Stimulated activated naive CD4-positive, alpha-beta T cell (primary cell): ENCODE measurements around the gene TMEM134.

ENCODE experiments used
- DNase-seq, 6 experiments: peaks; one replicate each; lab custom pipeline; 2025; lab: John Stamatoyannopoulos, UW

Gene TMEM134

GRCh38 chr11:67500831-67501715 lies 32.0 kb upstream of the TMEM134 start:
- no peak for DNase-seq

- no peak for DNase-seq
Observed at GRCh38 chr11:67500484-67500821, 31.4 kb upstream of the TMEM134 start.

- no peak for DNase-seq
Observed at GRCh38 chr11:67499808-67500483, 30.9 kb upstream of the TMEM134 start.

GRCh38 chr11:67498544-67498972 lies 29.5 kb upstream of the TMEM134 start:
- no peak for DNase-seq

- no peak for DNase-seq
Observed at GRCh38 chr11:67497656-67498291, 28.7 kb upstream of the TMEM134 start.

- no peak for DNase-seq
Observed at GRCh38 chr11:67496113-67496512, 27.1 kb upstream of the TMEM134 start.

GRCh38 chr11:67495234-67496005 lies 26.4 kb upstream of the TMEM134 start:
- no peak for DNase-seq

GRCh38 chr11:67494371-67495233 lies 25.6 kb upstream of the TMEM134 start:
- no peak for DNase-seq

GRCh38 chr11:67493548-67494370 lies 24.7 kb upstream of the TMEM134 start:
- no peak for DNase-seq

- peak in 1 of 6 experiments; percentile 14 for DNase-seq
Observed at GRCh38 chr11:67492801-67493547, 23.9 kb upstream of the TMEM134 start.

GRCh38 chr11:67492069-67492727 lies 23.1 kb upstream of the TMEM134 start:
- no peak for DNase-seq

GRCh38 chr11:67491276-67492068 lies 22.4 kb upstream of the TMEM134 start:
- DNase-seq, result no peak

- DNase-seq, result no peak
Observed at GRCh38 chr11:67490727-67491065, 21.6 kb upstream of the TMEM134 start.

GRCh38 chr11:67489885-67490726 lies 21.1 kb upstream of the TMEM134 start:
- no peak for DNase-seq

GRCh38 chr11:67489203-67489884 lies 20.3 kb upstream of the TMEM134 start:
- no peak for DNase-seq

- no peak for DNase-seq
Observed at GRCh38 chr11:67486481-67487195, 17.6 kb upstream of the TMEM134 start.
